ENCODE results near the gene LRRC28. TPM values are rescaled to one million over a fixed set of nuclear protein-coding genes. Genes with fewer than 3 reads are reported as not detected.

The LRRC28 gene
- total and polyA plus RNA-seq, 9 of the 15 experiments (the other 6 are each of a cell fraction or from before 2014, with no cell fraction given), result 5.5 to 17.4 (median 7.9) TPM

GRCh38 chr15:99273801-99274200 lies 22.5 kb downstream of the LRRC28 start:
- Histone ChIP-seq H3K9me3 (replicated peaks; ENCODE audit: control insufficient read depth, insufficient read depth, low read depth, low read length) (no peaks in the 10 kb centered on the region), H3K9me1 (ENCODE audit: control insufficient read depth, insufficient read depth, low read length) (no peaks in the 10 kb centered on the region), H2AFZ (ENCODE audit: low read depth, low read length) (no peak overlapping the region), H3K4me1 (replicated peaks in 1 of 2; ENCODE audit: control insufficient read depth in 2 of 2, insufficient read depth in 2 of 2, low read length in 2 of 2) (no peaks in the 10 kb centered on the region), H4K20me1 (replicated peaks; ENCODE audit: control insufficient read depth, insufficient read depth, low read length) (no peaks in the 10 kb centered on the region), H3K27me3 (ENCODE audit: control insufficient read depth in 2 of 2, insufficient read depth in 2 of 2, low read length in 2 of 2) (no peaks in the 10 kb centered on the region), H3K4me2 (ENCODE audit: insufficient read depth, low read length) (no peak overlapping the region), H3K4me3 (no peak overlapping the region), H3K36me3 (ENCODE audit: control insufficient read depth, insufficient read depth, low read length) (no peaks in the 10 kb centered on the region), H3K27ac (ENCODE audit: extremely low read depth, low read depth, low read length) (no peak overlapping the region), H3K79me2 (ENCODE audit: control insufficient read depth, insufficient read depth, low read length) (no peaks in the 10 kb centered on the region), H3K9ac (ENCODE audit: insufficient read depth in 1 of 2, low read depth in 2 of 2, low read length in 2 of 2) (no peak overlapping the region)
- TF ChIP-seq ZNF354B (CRISPR knock-in tag; IDR thresholded peaks at IDR 0.05) (no peak), NUFIP1 (IDR thresholded peaks at IDR 0.05; ENCODE audit: partially characterized antibody) (no peak), TEAD1 (CRISPR knock-in tag; IDR thresholded peaks at IDR 0.05) (no peak)
- ATAC-seq (no peak), FAIRE-seq (no peak), DNase-seq (ENCODE audit: extremely low read depth in 1 of 4, low spot score in 3 of 4) (no peak)
- no TSS peak for BruUV-seq (replicated peaks)
- POLR2A ChIA-PET, result no interaction called here
- CTCF ChIA-PET (ENCODE audit: low intra/inter-chr PET ratio), result interaction anchor here (1.0 to 1.4 kb wide), 2 partner anchors 431 to 482 kb away, joined by 3 to 11 read pairs; no protein-coding TSS in a partner anchor
- 3% methylated on average over 3 of the region's 3 CpGs for WGBS (ENCODE audit: insufficient coverage, low coverage, missing lambda C conversion rate)
- intact Hi-C loops (cut with micrococcal nuclease) (loop anchor here (1.0 to 10.0 kb wide), 3 partner anchors 430 to 1731 kb away; no protein-coding TSS in a partner anchor), in situ Hi-C loops (cut with MboI) (no loop called here)

DNA sequence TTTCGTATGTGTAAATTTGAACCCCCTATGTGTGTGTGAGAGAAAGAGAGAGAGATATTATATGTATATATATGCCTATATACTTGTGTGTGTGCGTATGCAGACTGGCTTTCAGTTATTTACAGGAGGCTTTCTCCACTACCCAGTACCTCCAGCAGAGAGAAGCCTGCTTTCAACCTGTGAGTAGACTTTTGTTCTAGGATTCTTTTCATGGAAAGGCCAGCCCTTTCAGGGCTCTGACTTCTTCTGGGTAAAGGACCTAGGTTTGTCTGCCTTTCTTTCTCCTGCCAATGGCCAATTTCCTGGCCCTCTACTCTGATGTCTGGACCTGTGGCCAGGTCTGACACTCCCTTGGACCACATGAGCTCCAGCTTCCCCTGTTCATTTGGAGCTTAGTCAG lies 23.8 kb downstream of the LRRC28 start:
- 54% methylated on average over 2 of the region's 2 CpGs for WGBS (ENCODE audit: insufficient coverage, low coverage, missing lambda C conversion rate)
- no peak for ATAC-seq
- CTCF ChIA-PET (ENCODE audit: low intra/inter-chr PET ratio), result no interaction called here
- Histone ChIP-seq H3K4me3 (no peak overlapping the region), H3K27ac (ENCODE audit: extremely low read depth, low read depth, low read length) (no peak overlapping the region), H3K9me3 (replicated peaks; ENCODE audit: control insufficient read depth, insufficient read depth, low read depth, low read length) (no peaks in the 10 kb centered on the region), H3K9ac (ENCODE audit: insufficient read depth in 1 of 2, low read depth in 2 of 2, low read length in 2 of 2) (no peak overlapping the region), H3K4me2 (ENCODE audit: insufficient read depth, low read length) (no peak overlapping the region), H2AFZ (ENCODE audit: low read depth, low read length) (no peak overlapping the region), H3K36me3 (ENCODE audit: control insufficient read depth, insufficient read depth, low read length) (no peaks in the 10 kb centered on the region), H3K4me1 (replicated peaks in 1 of 2; ENCODE audit: control insufficient read depth in 2 of 2, insufficient read depth in 2 of 2, low read length in 2 of 2) (no peaks in the 10 kb centered on the region), H3K79me2 (ENCODE audit: control insufficient read depth, insufficient read depth, low read length) (no peaks in the 10 kb centered on the region), H3K27me3 (ENCODE audit: control insufficient read depth in 2 of 2, insufficient read depth in 2 of 2, low read length in 2 of 2) (no peaks in the 10 kb centered on the region), H4K20me1 (replicated peaks; ENCODE audit: control insufficient read depth, insufficient read depth, low read length) (no peaks in the 10 kb centered on the region), H3K9me1 (ENCODE audit: control insufficient read depth, insufficient read depth, low read length) (no peaks in the 10 kb centered on the region)
- intact Hi-C loops (cut with micrococcal nuclease), result loop anchor here (10.0 kb wide), 1 partner anchor 1730 kb away; no protein-coding TSS in a partner anchor
- FAIRE-seq, result no peak
- POLR2A ChIA-PET, result no interaction called here
- BruUV-seq (replicated peaks), result no TSS peak
- no peak for DNase-seq (ENCODE audit: extremely low read depth in 1 of 4, low spot score in 3 of 4)
- in situ Hi-C loops (cut with MboI), result loop anchor here (25.0 kb wide), 1 partner anchor 462 kb away; the partner anchor contains the start of gene LYSMD4
- TF ChIP-seq COPS2 (conservative IDR thresholded peaks at IDR 0.05) (no peak), ARID4B (CRISPR knock-in tag; IDR thresholded peaks at IDR 0.05) (no peak), HSF4 (CRISPR knock-in tag; IDR thresholded peaks at IDR 0.05; ENCODE audit: borderline replicate concordance) (no peak), ATF4 (CRISPR knock-in tag; IDR thresholded peaks at IDR 0.05) (no peak)

Data from K562 (cell line).